ENCODE data around the gene ITPR2.
"Not testable (repeated sequence)": the region's sequence is repeated elsewhere in the genome, so short reads cannot be mapped to it uniquely, and the experiment has no call there.

Gene ITPR2

DNA sequence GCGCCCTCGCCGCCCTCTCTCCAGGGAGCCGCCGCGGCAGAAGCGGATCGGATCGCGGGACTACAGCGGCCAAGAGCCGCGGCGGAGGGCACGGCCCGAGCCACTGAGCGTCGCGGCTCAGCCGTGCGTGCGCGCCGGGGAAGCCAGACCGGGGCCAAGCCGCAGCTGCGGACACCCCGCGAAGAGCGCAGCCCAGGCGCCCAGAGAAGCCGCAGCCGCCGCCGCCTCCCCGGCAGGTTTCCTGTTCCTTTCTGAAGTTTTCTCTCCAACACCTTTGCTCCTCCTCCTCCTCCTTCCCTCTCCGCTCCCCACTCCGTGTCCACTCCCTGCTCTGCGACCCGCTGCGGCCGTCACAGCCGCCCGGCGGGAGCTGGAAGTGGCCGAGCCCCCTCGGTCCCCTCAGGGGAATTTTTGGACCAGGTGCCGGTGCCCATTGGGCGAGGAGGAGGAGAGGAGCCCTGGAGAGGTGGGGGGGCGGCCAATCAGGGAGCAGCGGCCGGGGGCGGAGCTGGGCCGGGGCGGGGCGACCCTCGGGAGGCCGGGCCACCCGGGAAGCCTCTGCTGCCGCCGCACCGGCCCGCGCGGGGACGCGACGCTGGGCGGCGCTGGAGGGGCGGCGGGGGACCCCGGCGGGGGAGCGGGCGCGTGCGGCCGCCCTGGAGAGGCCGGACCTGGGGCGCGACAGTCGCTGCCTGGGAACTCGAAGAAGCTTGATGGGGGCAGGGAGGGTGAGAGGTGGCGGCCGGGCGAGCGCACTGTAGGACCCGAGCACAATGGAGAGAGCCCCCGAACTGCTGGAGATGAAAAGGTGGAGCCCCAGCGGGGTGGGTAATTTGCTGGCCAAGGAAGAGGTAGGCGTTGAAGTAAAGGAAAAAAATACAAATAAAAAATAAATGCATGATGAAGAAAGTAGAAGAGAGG, at the start of gene ITPR2:
TSS of gene ITPR2 (minus strand) at position 373 of the 921 bp plus-strand sequence. CDS start 413 bp downstream, outside the sequence.
- peak; percentile 98 for DNase-seq (ENCODE audit: low spot score)

DNA sequence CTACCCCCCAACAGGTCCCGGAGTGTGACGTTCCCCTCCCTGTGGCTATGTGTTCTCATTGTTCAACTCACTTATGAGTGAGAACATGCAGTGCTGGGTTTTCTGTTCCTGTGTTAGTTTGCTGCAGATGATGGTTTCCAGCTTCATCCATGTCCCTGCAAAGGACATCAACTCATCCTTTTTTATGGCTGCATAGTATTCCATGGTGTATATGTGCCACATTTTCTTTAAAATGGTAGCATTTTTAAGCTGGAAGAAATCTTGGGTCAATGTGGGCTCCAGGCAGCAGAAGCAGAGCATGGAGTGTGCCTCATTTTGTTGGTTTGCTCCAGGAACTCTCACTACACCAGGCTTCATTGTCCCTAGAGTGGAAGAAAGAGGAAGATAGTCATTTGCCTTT, 47.6 kb upstream of the ITPR2 start:
- no peak for DNase-seq (ENCODE audit: low spot score)

DNA sequence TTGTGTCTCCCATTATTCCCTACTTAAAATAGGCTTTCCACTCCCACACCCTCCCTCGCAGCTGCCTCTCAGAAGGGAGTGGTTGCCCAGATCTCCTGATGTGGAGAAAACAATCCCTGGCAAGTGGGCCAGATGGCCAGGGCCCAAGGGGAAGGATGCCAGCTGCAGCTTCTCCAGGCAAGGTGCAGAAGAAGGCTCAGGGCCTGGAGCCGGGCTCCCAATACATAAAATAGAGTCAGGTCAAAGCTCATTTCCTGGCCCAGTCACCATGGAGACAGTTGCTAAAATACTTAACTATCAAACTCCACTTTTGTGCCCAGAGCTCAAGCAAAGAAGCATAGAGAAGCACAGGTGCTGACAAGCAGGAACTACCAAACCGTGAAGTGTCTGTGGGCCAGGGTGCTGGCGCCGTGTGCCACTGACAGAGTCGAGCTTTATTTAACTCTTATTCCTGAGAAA, 45.7 kb upstream of the ITPR2 start:
- peak; percentile 16 for DNase-seq (ENCODE audit: low spot score)

DNA sequence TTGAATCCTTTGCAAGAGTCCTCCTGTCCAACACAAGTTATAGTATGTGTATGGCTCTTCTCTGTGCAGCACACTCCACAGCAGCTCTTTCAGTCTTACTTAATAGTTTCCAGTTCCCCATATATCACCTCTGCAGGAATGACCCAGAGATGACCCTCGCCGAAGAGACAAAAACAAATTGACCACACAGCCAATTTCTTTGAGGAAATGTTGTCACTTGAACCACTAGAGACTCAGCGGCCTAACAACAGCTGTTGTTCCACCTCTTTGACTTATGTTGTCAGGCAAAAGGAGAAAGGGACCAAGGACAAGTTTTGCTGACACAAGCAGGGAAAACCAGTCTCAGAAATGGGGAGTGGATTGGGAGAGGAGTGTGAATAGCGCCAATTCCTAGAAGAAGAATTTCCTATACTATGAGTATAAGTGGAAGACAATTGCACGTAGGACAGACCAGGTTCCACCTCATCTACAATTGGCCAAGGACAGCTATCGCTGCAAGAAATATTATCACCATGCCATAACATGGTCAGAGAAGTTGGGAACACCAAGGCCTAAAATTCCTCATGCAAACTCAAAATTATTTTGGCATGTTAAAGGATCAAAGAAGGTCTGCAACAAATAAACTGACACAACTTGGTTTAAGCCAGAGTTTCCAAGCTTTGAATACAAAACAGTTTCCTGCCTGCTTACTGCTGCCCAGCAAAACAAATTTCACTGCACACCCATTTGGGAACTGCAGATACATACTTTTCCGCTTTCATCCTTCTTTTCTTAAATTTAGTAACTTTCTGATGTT, 41.7 kb upstream of the ITPR2 start:
- DNase-seq (ENCODE audit: low spot score): no peak

DNA sequence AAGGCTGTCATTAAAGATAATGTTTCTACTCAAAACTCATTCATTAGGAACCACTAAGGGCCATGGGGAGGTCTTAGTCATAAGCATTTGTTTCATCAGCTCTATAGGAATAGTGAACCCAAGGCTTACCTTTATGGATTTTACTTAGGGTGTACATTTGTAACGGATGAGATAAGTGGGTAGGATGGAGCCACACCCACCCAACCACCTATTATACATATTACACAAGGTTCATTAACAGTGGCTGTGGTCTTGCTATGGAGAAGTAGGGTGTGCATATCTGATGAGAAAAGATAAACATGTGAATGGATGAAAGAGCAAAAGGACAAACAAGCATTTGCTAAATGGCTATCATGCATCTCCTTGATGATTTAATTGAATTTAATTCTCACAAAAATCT, 39.6 kb upstream of the ITPR2 start:
- DNase-seq (ENCODE audit: low spot score): no peak

DNA sequence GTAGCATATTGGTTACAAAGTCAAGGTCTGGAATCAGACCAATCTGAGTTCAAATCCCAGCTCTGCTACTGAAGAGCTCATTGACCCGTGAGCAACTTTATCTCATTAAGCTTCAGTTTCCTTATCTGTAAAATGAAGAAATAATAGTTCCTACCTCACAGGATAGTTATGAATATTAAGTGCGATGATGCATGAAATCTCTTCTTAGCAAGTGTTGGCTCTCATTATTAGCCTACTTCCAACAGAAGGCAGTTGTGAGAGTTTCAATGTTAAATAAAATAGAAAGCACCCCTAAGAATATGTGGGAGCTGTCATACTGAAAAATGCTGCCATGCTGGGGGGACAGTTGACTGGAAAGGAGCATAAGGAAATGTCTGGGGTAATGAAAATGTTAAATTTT, 39.0 kb upstream of the ITPR2 start:
- DNase-seq (ENCODE audit: low spot score): no peak

DNA sequence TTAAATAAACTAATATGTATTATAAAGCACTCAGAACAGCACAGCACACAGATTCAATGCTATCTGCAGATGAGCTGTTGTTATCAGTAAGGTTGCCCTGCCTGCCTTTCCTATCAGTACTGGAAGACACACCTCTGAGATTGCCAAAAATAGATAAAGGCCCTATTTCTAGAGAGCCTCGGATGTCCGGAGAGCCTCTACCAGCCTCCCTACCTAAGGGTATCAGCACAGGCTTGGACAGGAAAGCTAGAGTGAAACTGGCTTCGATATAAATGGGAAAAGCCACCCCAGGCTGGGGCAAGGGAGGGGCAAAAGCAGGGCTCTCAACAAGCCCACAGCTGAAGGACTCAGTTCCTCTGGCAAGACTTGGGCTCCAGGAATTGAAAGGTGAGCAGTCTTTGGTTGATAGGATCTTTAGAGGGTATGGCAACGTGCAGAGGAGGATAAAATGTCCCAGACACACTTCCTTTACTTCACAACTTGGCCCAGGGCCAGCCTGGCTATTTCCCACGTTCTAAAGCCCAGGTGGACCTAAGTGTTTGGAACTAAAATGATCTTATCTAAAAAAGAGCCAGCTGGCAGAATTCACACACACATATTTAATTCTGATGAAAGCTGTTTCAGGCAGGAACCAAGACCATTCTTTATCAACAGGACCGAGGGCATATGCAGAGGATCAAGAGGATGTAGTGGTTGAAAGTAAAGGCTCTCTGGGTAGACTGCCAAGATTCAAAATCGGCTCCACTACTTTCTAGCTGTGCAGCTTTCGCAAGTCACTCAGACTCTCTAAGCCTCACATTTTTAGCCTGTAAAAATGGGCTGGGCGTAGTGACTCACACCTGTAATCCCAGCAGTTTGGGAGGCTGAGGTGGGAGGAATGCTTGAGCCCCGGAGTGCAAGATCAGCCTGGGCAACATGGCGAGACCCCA, 37.8 kb upstream of the ITPR2 start:
- DNase-seq (ENCODE audit: low spot score): peak; percentile 28

DNA sequence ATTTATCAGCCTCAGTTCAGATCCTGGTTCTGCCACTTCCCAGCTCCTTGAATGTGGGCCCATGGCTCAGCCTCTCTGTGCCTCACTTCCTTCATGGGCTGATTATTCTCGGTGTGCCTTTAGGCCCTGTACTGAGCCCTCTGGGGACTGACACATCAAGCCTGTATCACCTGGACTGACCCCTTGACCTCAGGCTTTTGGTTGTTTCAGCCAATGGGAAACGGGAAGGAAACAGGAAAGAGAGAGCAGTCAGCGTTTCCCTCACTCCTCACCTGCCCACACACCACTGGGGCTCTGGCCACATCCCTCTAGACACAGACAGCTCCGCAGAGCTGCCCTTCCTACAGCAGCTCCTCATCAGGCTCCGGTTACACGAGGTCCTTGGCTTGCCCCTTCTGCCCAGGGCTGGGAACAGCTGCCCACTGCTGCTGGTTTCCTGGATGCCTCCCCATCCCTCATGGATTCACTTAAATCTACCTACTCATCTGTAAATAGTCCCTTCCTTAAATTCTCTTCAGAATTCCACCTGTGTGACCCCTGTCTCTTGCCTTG, 37.0 kb upstream of the ITPR2 start:
- no peak for DNase-seq (ENCODE audit: low spot score)

DNA sequence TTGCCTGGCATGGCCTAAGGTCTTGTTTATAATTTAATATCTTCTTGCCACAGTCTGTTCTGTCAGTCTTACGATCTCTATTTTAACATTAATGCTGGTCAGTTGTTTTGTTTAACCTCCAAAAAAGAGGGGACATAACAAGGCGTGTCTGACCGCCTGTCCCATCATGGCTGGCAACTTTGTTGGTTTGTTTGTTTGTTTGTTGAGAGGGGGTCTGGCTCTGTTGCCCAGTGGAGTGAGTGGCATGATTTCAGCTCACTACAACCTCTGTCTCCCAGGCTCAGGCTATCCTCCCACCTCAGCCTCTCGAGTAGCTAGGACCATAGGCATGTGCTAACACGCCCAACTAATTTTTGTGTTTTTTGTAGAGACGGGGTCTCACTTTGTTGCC, 36.1 kb upstream of the ITPR2 start:
- no peak for DNase-seq (ENCODE audit: low spot score)

DNA sequence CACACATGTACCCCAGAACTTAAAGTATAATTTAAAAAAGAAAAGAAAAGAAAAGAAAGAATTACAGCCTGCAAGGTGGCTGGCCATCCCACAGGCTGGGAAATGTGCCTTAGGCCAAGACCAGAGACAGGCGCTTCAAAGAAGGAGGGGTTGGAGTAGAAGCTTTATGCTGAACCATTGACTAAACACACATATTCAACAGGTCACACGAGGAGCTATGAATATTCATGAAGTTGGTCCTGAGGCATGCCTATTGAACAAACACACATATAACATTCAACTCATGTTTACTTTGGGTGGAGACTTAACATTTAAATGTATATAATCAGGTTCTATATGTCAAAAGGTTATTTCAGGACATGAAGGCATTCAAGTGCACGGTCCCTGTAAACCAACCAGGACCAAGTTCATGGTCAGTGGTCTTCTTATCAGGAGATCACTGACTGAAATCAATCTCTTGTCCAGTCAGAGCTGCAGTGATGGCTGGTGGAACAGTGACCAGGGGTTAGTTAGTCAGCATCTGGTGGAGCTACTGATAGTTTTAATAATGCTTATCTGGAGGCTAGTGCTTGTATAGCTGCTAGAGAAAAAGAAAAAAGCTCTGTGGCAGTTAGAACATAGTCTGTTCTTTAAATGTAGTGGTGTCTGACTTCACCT, 35.6 kb upstream of the ITPR2 start:
- no peak for DNase-seq (ENCODE audit: low spot score)

DNA sequence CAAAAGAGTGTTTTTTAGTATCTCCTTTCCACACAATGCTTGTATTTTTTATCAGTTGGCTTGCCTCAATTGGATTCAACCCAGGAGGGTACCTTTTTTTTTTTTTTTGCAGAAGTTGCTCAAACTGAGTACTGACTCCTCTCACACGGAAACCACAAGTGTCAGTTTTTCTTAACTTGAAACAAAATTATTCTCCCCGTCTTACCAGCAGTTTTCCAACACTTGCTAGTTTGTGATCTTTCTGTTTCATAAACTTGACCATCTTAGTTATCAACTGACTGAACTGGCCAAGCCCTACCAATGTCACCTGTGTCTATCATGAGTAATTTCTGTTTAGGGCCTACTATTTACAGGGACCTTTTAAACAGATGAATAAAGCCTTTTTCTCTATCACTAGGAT, 34.1 kb upstream of the ITPR2 start:
- DNase-seq (ENCODE audit: low spot score): no peak

DNA sequence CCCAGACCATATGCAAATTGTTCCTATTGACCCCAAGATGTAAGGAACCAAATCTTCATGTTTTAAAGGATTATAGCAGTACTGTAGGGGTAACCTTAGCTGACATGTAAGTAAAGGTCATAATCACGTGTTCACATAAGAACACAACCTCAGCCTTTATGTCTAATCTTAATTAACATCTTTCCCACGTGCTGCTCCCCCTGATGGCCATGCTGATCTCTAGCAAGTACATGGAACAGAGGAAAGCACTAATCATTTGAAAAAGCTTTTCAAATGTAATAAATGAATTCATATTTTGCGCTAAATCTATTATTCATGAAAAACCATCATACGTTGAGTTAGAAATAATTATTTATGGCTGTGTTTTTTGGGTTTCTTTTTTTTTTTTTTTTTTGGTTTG, 30.5 kb upstream of the ITPR2 start:
- DNase-seq (ENCODE audit: low spot score): no peak

DNA sequence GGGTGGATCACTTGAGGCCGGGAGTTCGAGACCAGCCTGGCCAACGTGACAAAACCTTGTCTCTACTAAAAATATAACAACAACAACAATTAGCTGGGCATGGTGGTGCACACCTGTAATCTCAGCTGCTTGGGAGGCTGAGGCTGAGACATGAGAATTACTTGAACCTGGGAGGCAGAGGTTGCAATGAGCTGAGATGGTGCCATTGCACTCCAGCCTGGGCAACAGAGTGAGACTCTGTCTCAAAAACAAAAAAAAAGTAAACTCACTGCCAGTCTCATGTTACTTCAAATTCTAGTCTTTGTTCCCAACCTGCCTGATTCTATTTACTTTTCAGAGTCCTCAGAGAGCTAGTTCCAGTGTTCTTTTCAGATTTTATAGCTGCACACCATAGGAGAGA, 29.8 kb upstream of the ITPR2 start:
- DNase-seq (ENCODE audit: low spot score): not testable (repeated sequence)

DNA sequence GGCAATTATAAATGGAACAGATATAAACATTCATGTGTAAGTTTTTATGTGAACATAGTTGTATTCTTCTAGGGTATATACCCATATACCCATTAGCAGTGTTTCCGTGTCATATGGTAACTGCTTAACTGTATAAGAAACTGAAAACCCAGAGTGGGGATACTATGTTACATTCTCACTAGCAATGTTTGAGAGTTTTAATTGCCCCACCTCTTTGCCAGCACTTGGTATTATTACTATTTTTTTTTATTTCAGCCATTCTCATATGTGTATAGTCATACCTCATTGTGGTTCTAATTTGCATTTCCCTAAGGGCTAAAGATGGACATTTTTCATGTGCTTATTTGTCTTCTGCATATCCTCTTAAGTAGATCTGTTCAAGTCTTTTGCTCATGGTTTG, 28.7 kb upstream of the ITPR2 start:
- DNase-seq (ENCODE audit: low spot score): no peak

DNA sequence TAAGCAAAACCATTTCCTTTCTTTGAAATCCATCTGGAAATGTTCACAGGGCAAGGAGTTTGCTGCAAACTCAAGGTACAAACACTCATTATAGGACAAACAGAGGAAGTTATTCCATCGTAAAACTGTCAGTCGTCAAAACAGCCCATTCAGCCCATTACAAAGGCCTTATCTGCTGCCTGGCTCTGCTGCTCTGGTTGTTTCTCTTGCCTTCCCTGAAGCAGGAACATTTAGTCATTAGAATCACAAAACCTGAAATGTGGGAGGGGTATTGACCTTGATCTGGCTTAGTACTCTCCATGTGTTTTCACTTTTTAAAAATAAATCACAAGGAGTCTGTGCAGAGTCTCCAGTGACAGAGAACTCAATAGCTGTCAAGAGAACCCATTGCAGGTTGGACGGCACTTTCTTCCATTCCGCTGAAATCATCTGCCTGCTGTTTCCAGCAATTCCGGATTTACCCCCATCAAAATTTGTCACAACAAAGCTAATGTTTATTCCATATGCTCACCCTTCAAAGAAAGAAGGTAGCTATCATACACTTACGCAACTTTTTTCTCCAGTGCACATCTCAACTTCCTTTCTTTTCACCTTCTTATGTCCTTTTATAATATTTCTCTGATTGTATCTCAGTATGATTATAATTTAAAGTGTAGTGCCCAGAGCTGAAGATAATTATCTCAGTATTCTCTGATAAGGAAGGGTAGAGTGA, 24.6 kb upstream of the ITPR2 start:
- no peak for DNase-seq (ENCODE audit: low spot score)

DNA sequence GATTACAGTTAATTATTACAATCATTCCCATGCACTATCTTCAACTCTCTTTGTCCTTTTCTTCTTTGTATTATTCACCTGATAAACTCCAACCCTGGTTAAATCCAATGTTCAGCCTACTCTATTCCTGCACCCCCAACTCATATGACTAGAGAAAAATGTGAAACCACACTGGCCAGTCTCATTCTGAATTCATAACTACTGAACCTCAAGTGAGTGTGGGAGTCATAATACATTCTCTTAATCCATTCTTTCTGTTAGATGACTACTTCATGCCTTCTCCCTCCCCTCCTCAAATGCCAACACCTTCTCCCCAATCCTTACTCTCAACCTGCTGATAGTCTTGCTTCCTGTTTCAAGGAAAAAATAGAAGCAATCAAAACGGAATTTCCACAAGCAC, 22.3 kb upstream of the ITPR2 start:
- no peak for DNase-seq (ENCODE audit: low spot score)

DNA sequence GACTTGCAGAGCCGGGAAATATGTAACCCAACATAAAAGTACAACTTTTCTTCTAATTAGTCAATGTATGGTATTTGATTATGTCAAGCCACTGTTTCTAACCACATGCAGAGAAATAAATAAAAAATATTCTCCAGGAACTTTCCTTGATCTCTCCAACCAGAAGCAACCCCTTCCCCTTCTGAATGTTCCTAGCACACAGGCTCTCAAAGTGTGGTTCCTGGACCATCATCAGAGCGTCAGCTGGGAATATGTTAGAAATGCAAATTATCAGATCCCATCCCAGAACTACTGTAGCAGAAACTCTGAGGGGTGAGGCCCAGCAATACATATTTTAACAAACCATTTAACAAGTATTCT, 21.0 kb upstream of the ITPR2 start:
- DNase-seq (ENCODE audit: low spot score): no peak

DNA sequence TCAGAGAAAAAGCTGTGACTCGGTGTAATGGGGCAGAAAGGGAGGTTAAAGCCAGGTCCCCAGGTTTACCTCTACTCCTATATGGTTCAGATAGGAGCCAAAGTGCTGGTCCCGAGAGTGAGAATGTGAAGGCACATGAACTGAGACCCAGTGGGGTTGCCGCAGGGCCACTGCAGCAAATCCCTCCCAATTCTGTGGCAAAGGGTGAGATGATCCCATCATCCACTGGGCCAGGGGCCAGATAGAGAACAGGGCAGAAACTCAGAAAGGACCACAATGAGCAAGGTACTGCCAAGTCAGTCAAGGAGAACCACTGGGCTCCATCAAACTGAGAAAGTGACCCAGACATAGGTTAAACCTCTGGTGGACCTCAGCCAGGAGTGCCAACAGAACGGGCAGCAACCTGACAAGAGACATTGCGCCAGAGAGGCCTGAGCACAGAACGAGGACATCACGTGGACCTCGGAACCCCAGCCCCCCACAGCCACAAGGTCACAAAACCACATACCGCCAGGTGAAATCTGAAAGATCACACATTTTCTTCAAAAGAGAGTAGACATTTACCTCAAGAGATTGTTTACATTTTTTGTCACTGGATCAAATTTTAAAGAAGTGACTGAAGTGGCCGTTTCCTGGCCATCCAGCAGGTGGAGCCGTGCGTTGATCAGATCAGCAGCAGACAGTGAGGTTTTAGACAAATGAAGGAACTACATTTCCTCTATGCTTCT, 20.5 kb upstream of the ITPR2 start:
- peak; percentile 68 for DNase-seq (ENCODE audit: low spot score)

DNA sequence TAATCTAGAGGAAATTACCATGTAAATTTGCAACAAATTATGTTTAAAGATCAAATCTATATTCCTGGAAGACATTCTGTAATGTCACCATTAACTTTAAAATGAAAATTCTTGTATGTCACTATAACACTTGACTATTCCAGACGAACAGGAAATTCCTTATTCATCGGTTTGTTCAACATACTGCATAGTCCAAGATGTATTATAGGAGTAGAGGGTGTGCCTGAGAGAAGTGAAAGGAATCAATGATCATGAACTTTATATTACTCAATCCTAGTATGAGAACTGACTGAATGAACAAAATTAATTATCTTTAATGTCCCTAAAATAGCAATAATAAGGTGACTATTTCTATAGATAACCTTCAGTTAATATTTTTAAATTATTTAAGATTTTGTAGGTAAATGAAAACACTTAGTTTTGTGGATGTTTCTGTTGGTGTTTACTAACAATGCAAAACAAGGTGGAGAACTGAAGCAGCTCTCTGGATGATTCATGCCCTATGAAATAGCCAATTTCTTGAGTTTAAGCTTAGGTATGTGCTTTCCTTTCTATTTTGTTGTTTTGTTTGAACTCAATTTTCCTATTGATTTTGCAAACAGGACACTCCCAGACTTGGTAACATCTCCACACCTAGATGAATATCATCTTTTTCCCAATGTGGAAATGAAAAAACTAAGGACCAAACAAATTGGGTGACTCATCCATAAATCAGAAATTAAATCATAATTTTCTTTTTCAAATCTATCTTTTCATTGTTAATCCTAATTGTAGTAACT, 18.2 kb upstream of the ITPR2 start:
- DNase-seq (ENCODE audit: low spot score): no peak
